ENCODE results near the gene ZNF561.
"Not testable (repeated sequence)": the region's sequence is repeated elsewhere in the genome, so short reads cannot be mapped to it uniquely, and the experiment has no call there.

ZNF561 gene

GRCh38 chr19:9621156-9622037 is at the start of gene ZNF561:
Gene ZNF561, minus strand, starts transcription at chr19:9621232. Its CDS starts 1,776 bp downstream, at chr19:9619456.
- peak within 1 kb of the TSS; percentile 97 for H3K27ac Mint-ChIP-seq
- peaks cover 23% of the 10 kb centered on the region for H3K4me1 Mint-ChIP-seq
- CTCF ChIA-PET, result interaction anchor here (1.0 kb wide), 1 partner anchor 35 kb away, joined by 3 read pairs; no protein-coding TSS in a partner anchor
- H3K36me3 Mint-ChIP-seq, result peaks cover 48% of the 10 kb centered on the region
- H3K4me3 Mint-ChIP-seq, result peak within 1 kb of the TSS; percentile 85
- peaks cover 10% of the 10 kb centered on the region for H3K9me3 Mint-ChIP-seq
- peaks cover 7% of the 10 kb centered on the region for H3K27me3 Mint-ChIP-seq
- DNase-seq, result peak; percentile 92

- H3K4me3 Mint-ChIP-seq, result no peak overlapping the region
- H3K27ac Mint-ChIP-seq, result no peak overlapping the region
Observed at GRCh38 chr19:9668544-9668943, 47.5 kb upstream of the ZNF561 start.

GRCh38 chr19:9667898-9668297 is 46.9 kb upstream of the ZNF561 start:
- Mint-ChIP-seq H3K9me3 (peaks cover 64% of the 10 kb centered on the region), H3K27me3 (no peaks in the 10 kb centered on the region), H3K36me3 (peaks cover 75% of the 10 kb centered on the region), H3K27ac (no peak overlapping the region), H3K4me3 (no peak overlapping the region), H3K4me1 (peaks cover 8% of the 10 kb centered on the region)
- CTCF ChIA-PET, result no interaction called here
- DNase-seq, result no peak

More at GRCh38 chr19:9668544-9668943, 47.5 kb upstream of the ZNF561 start:
- no peaks in the 10 kb centered on the region for H3K27me3 Mint-ChIP-seq
- peaks cover 9% of the 10 kb centered on the region for H3K4me1 Mint-ChIP-seq
- CTCF ChIA-PET, result no interaction called here
- H3K9me3 Mint-ChIP-seq, result peaks cover 67% of the 10 kb centered on the region
- no peak for DNase-seq
- peaks cover 80% of the 10 kb centered on the region for H3K36me3 Mint-ChIP-seq

- Mint-ChIP-seq H3K27ac (no peak overlapping the region), H3K4me1 (no peaks in the 10 kb centered on the region), H3K9me3 (peaks cover 16% of the 10 kb centered on the region), H3K36me3 (peaks cover 63% of the 10 kb centered on the region), H3K27me3 (no peaks in the 10 kb centered on the region), H3K4me3 (no peak overlapping the region)
- DNase-seq, result no peak
- CTCF ChIA-PET, result no interaction called here
Observed at GRCh38 chr19:9658769-9659168, 37.7 kb upstream of the ZNF561 start.

GRCh38 chr19:9653066-9653555 is 32.1 kb upstream of the ZNF561 start:
- DNase-seq, CTCF ChIA-PET, H3K4me1 Mint-ChIP-seq, H3K4me3 Mint-ChIP-seq, H3K27ac Mint-ChIP-seq, H3K27me3 Mint-ChIP-seq: not testable (repeated sequence)
- Mint-ChIP-seq H3K36me3 (peaks cover 91% of the 10 kb centered on the region), H3K9me3 (peaks cover 40% of the 10 kb centered on the region)

- H3K27me3 Mint-ChIP-seq, H3K27ac Mint-ChIP-seq, CTCF ChIA-PET, DNase-seq, H3K4me3 Mint-ChIP-seq, H3K4me1 Mint-ChIP-seq: not testable (repeated sequence)
- Mint-ChIP-seq H3K36me3 (peaks cover 78% of the 10 kb centered on the region), H3K9me3 (peaks cover 36% of the 10 kb centered on the region)
Observed at GRCh38 chr19:9651464-9651863, 30.4 kb upstream of the ZNF561 start.

- no peak for DNase-seq
Observed at GRCh38 chr19:9650345-9650744, 29.3 kb upstream of the ZNF561 start.

GRCh38 chr19:9645472-9645871 is 24.4 kb upstream of the ZNF561 start:
- H3K9me3 Mint-ChIP-seq, result peaks cover 26% of the 10 kb centered on the region
- CTCF ChIA-PET, result no interaction called here
- H3K27me3 Mint-ChIP-seq, result no peaks in the 10 kb centered on the region
- peaks cover 47% of the 10 kb centered on the region for H3K36me3 Mint-ChIP-seq
- H3K27ac Mint-ChIP-seq, result no peak overlapping the region
- no peaks in the 10 kb centered on the region for H3K4me1 Mint-ChIP-seq
- no peak for DNase-seq
- no peak overlapping the region for H3K4me3 Mint-ChIP-seq

More at GRCh38 chr19:9650345-9650744, 29.3 kb upstream of the ZNF561 start:
- Mint-ChIP-seq H3K4me3 (no peak overlapping the region), H3K27ac (no peak overlapping the region), H3K4me1 (no peaks in the 10 kb centered on the region), H3K9me3 (peaks cover 36% of the 10 kb centered on the region), H3K36me3 (peaks cover 74% of the 10 kb centered on the region), H3K27me3 (no peaks in the 10 kb centered on the region)
- CTCF ChIA-PET, result no interaction called here

- Mint-ChIP-seq H3K4me1 (no peaks in the 10 kb centered on the region), H3K36me3 (peaks cover 40% of the 10 kb centered on the region), H3K9me3 (peaks cover 28% of the 10 kb centered on the region), H3K27ac (no peak overlapping the region), H3K27me3 (no peaks in the 10 kb centered on the region), H3K4me3 (no peak overlapping the region)
- CTCF ChIA-PET, result no interaction called here
- DNase-seq, result no peak
Observed at GRCh38 chr19:9644472-9644871, 23.4 kb upstream of the ZNF561 start.

- Mint-ChIP-seq H3K4me3 (no peak overlapping the region), H3K27ac (no peak overlapping the region), H3K27me3 (no peaks in the 10 kb centered on the region), H3K9me3 (peaks cover 25% of the 10 kb centered on the region), H3K36me3 (peaks cover 28% of the 10 kb centered on the region), H3K4me1 (no peaks in the 10 kb centered on the region)
- DNase-seq, result no peak
- CTCF ChIA-PET, result no interaction called here
Observed at GRCh38 chr19:9641810-9642209, 20.8 kb upstream of the ZNF561 start.

GRCh38 chr19:9640956-9641355 is 19.9 kb upstream of the ZNF561 start:
- Mint-ChIP-seq H3K4me3 (no peak overlapping the region), H3K27ac (no peak overlapping the region), H3K27me3 (no peaks in the 10 kb centered on the region), H3K9me3 (peaks cover 24% of the 10 kb centered on the region), H3K36me3 (peaks cover 25% of the 10 kb centered on the region), H3K4me1 (no peaks in the 10 kb centered on the region)
- DNase-seq, result no peak
- CTCF ChIA-PET, result no interaction called here

GRCh38 chr19:9636018-9636417 is 15.0 kb upstream of the ZNF561 start:
- H3K27ac Mint-ChIP-seq, result no peak overlapping the region
- peaks cover 24% of the 10 kb centered on the region for H3K36me3 Mint-ChIP-seq
- H3K4me3 Mint-ChIP-seq, result no peak overlapping the region
- no peaks in the 10 kb centered on the region for H3K4me1 Mint-ChIP-seq
- peaks cover 12% of the 10 kb centered on the region for H3K9me3 Mint-ChIP-seq
- DNase-seq, result no peak
- H3K27me3 Mint-ChIP-seq, result no peaks in the 10 kb centered on the region
- CTCF ChIA-PET, result no interaction called here

GRCh38 chr19:9627856-9628255 is 6.8 kb upstream of the ZNF561 start:
- DNase-seq, result no peak
- Mint-ChIP-seq H3K9me3 (no peaks in the 10 kb centered on the region), H3K4me1 (peaks cover 5% of the 10 kb centered on the region), H3K27me3 (no peaks in the 10 kb centered on the region), H3K36me3 (peaks cover 14% of the 10 kb centered on the region), H3K27ac (no peak overlapping the region), H3K4me3 (no peak overlapping the region)
- CTCF ChIA-PET, result interaction anchor here (2.1 kb wide), 1 partner anchor 422 kb away, joined by 7 read pairs; no protein-coding TSS in a partner anchor

- Mint-ChIP-seq H3K4me3 (peak overlapping the region; percentile 29), H3K4me1 (peaks cover 23% of the 10 kb centered on the region), H3K27ac (no peak overlapping the region), H3K27me3 (peaks cover 7% of the 10 kb centered on the region), H3K9me3 (peaks cover 10% of the 10 kb centered on the region), H3K36me3 (peaks cover 40% of the 10 kb centered on the region)
- CTCF ChIA-PET, result interaction anchor here (0.8 kb wide), 1 partner anchor 173 kb away, joined by 3 read pairs; no protein-coding TSS in a partner anchor
- DNase-seq, result no peak
Observed at GRCh38 chr19:9622531-9622930, 1.5 kb upstream of the ZNF561 start.

- H3K27ac Mint-ChIP-seq, result peak overlapping the region; percentile 97
- peaks cover 12% of the 10 kb centered on the region for H3K9me3 Mint-ChIP-seq
- H3K4me3 Mint-ChIP-seq, result peak overlapping the region; percentile 85
- CTCF ChIA-PET, result no interaction called here
- H3K27me3 Mint-ChIP-seq, result peaks cover 7% of the 10 kb centered on the region
- DNase-seq, result no peak
- peaks cover 52% of the 10 kb centered on the region for H3K36me3 Mint-ChIP-seq
- peaks cover 22% of the 10 kb centered on the region for H3K4me1 Mint-ChIP-seq
Observed at GRCh38 chr19:9620842-9621155, 233 bp downstream of the ZNF561 start.
